G401.6 (cell line): ENCODE results near the gene DHRSX.
"Not testable (repeated sequence)": the region's sequence is repeated elsewhere in the genome, so short reads cannot be mapped to it uniquely, and the experiment has no call there.

ENCODE experiments used
- FAIRE-seq: peaks from 2 replicates; lab custom pipeline; 2012; peaks lifted over from hg19 to GRCh38; lab: Jason Lieb, UNC

DHRSX gene

DNA sequence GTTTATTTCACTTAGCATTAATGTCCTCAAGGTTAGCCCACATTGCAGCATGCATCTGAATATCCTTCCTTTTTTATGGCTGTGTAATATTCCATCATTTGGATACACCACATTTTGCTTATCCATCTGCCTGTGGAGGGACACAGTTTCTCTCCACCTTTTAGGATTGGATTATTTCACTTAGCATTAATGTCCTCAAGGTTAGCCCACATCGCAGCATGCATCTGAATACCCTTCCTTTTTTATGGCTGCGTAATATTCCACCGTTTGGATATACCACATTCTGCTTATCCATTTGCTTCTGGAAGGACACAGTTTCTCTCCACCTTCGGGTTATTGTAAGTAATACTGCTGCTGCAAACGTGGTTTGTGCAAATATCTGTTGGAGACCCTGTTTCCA lies 110.0 kb downstream of the DHRSX start:
- FAIRE-seq, result no peak

- FAIRE-seq, result not testable (repeated sequence)
These were observed 111.0 kb downstream of the DHRSX start for GRCh38 chrX:2389731-2390130.

GRCh38 chrX:2389324-2389723 lies 111.5 kb downstream of the DHRSX start:
- FAIRE-seq, result no peak

DNA sequence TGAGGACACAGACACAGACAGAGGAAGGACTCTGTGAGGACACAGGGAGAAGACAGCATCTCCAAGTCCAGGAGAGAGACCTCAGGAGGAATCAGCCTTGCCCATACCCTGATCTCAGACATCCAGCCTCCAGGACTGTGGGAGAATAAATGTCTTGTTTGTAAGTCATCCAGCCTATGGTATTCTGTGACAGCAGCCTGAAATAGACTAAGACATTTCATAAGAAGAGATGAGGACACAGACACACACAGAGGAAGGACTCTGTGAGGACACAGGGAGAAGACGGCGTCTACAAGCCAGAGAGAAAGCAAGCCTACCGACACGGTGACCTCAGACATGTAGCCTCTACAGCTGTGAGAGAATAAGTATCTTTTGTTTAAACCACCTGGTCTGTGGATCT lies 112.1 kb downstream of the DHRSX start:
- FAIRE-seq, result no peak

GRCh38 chrX:2387614-2388239 lies 113.0 kb downstream of the DHRSX start:
- FAIRE-seq, result no peak

DNA sequence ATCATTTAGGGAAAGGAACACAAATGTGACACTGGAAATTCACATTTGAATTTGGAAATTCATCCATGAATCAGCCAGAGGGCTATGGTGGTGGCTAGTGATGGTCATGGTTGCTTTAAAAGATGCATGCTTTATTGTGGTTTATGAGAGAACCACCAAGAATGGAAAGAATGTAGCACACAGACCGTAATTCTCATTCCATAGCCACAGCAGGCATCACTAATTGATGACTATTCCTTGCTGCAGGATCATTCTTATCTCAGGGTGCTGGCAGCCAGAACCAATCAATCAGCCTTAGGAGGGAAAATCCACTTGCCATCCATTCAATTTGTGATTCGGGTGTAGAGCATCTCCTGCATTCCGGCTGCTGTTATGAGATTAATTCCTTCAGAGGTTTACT lies 115.6 kb downstream of the DHRSX start:
- no peak for FAIRE-seq

DNA sequence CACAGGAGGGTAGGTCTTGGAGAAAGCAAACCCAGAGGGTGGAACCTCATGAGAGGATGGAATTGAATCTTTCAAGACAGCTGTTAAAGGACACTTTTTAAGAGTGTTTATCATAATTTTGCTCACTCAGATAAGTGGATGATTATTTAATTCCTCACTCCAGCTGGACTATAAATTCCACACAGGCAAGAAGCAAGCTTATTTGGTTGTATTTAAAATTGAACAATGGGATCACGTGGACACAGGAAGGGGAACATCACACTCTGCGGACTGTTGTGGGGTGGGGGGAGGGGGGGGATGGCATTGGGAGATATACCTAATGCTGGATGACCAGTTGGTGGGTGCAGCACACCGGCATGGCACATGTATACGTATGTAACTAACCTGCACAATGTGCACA lies 116.3 kb downstream of the DHRSX start:
- no peak for FAIRE-seq

- FAIRE-seq, result no peak
These were observed 117.0 kb downstream of the DHRSX start for GRCh38 chrX:2383735-2384134.

GRCh38 chrX:2383144-2383543 lies 117.6 kb downstream of the DHRSX start:
- FAIRE-seq, result no peak

DNA sequence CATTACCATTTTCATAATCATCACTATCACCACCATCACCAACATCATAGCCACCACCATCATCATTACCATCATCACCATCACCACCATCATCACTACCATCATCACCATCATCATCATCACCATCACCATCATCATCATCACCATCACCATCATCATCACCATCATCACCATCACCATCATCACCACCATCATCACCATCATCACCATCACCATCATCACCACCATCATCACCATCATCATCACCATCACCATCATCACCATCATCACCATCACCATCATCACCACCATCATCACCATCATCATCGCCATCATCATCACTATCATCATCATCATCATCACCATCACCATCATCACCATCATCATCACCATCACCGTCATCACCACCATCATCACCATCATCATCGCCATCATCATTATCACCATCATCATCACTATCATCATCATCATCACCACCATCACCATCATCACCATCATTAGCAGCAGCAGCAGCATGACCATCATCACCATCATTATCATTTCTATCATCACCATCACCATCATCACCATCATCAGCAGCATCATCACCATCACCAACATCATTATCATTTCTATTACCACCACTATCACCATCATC lies 118.2 kb downstream of the DHRSX start:
- not testable (repeated sequence) for FAIRE-seq

DNA sequence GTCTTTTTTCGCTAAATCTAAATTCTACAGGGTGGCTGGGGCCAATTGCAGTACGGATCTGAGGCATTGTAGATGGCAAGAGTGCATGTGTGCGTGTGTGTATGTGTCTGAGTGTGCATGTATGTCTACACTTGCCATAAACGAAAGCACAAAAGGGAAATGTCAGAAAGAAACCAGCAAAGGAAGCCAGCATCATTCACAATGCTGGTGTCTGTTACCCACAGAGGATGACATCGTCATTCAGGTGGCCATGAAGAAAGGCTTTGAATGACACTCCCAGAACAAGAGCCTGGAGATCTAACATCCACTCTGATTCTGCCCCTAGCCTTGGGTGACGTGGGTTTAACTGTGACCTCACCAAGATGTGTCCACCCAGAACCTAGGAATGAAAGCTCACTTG lies 124.6 kb downstream of the DHRSX start:
- FAIRE-seq, result no peak

DNA sequence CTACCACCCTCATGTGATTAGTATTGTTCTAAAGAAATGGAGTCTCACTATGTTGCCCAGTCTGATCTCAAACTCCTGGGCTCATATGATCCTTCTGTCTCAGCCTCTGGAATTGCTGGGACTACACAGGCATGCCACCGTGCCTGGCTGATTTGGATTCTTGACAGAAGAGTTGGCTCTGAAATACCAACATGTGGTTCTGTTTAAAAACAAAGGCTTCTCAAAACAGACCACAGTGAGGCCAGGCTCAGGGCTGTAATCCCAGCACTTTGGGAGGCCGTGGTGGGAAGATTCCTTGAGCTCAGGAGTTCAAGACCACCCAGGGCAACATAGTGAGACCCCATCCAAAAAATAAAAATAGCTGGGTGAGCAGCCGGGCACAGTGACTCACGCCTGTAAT lies 126.7 kb downstream of the DHRSX start:
- no peak for FAIRE-seq

GRCh38 chrX:2373615-2374014 lies 127.2 kb downstream of the DHRSX start:
- no peak for FAIRE-seq

DNA sequence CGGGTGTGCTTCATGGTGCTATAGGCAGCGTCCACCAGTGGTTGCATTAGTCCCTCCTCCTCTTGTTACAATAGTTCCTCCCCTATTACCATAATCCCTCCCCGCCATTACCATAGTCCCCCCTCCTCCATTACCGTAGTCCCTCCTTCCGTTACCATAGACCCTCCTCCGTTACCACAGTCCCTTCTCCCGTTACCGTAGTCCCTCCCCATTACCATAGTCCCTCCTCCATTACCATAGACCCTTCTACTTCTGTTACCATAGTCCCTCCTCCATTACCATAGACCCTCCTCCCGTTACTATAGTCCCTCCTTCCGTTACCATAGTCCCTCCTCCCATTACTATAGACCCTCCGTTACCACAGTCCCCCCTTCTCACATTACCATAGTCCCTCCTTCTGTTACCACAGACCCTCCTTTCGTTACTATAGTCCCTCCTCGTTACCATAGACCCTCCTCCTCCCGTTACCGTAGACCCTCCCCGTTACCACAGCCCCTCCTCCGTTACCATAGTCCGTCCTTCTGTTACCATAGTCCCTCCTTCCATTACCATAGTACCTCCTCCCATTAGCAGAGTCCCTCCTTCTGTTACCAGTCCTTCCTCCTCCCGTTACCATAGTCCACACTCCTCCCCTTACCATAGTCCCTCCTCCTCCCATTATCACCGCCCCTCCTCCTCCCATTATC lies 129.6 kb downstream of the DHRSX start:
- no peak for FAIRE-seq

DNA sequence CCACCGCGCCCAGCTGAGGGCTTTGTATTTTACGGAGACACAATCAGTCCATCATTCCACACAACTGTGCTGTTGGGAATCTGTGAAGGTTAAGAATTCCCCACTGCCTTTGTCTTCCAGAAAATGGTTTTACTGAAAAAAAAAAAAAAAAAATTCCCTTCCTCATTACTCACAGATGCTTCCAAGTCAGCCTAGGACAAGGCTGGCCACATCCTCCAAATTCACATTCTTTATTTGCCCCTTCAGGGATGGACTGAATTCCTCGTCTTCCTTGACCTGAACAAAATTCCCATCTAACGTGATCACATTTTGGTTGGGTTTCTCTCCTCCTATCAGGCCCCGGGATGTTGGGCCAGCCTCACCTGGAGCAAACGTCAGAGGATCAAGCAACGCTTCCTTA lies 130.3 kb downstream of the DHRSX start:
- no peak for FAIRE-seq

DNA sequence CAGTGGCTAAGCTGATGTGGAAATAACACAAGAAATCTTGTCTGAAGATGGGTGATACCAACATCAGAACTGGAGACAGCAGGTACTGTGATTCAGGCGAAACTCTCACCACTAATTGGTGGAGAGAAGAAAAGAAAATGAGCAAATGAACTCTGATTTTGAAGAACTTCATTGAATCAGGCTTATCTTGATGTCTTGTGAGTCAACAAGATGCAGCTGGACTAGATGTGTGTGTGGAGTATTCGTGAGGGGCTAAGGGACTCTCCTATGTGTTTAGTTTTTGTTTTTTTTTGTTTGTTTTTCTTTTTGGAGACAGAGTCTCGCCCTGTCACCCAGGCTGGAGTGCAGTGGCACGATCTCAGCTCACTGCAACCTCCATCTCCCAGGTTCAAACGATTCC lies 131.6 kb downstream of the DHRSX start:
- FAIRE-seq, result no peak

DNA sequence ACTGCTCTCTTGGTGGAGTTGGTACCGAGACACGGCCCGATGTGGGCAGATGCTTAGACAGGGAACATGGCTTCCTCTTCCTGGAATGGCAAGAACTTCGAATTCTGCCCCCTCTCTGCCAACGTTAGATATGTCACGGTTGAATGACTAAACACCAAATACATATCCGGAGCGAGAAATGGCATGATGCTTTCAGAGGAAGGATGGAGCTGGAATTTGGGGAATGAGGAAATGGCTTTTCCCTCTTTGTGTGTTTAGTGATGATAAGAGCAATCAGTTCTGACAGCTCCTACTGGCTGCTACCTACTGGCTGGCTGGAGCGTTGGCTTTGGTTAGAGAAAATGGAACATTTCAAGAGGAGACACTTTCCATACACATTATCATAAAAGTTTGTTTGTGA lies 140.0 kb downstream of the DHRSX start:
- no peak for FAIRE-seq

DNA sequence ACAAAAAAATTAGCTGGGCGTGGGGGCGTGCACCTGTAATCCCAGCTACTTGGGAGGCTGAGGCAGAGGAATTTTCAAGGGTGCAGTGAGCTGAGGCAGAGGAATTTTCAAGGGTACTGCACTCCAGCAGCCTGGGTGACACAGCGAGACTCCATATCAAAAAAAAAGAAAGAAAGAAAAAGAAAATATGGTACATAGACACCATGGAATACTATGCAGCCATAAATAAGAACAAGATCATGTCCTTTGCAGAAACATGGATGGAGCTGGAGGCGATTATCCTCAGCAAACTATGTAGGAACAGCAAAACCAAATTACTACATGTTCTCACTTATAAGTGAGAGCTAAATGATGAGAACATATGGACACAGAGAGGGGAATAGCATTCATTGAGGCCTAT lies 141.3 kb downstream of the DHRSX start:
- FAIRE-seq, result not testable (repeated sequence)

GRCh38 chrX:2351999-2352995 lies 148.5 kb downstream of the DHRSX start:
- FAIRE-seq, result no peak

GRCh38 chrX:2351321-2351720 lies 149.5 kb downstream of the DHRSX start:
- no peak for FAIRE-seq

DNA sequence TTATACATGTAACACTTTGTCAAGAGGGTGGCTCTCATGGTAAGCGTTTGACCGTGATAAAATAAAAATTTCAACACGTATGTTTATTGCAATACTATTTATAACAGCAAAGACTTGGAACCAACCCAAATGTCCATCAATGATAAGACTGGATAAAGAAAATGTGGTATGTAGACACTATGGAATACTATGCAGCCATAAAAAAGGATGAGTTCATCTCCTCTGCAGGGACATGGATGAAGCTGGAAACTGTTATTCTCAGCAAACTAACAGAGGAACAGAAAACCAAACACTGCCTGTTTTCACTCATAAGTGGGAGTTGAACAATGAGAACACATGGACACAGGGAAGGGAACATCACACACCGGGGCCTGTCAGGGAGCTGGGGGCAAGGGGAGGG lies 150.1 kb downstream of the DHRSX start:
- not testable (repeated sequence) for FAIRE-seq

- not testable (repeated sequence) for FAIRE-seq
These were observed 150.7 kb downstream of the DHRSX start for GRCh38 chrX:2350036-2350435.

- FAIRE-seq, result no peak
These were observed 152.6 kb downstream of the DHRSX start for GRCh38 chrX:2348211-2348610.
